Neural cell (in vitro differentiated cells): ENCODE data around the gene BTBD16.

Source experiments
- CTCF ChIP-seq: fragments of 450-650 bp; IDR thresholded peaks from 2 replicates; pipeline ENCODE4 v1.5.1; 2014; ENCODE audit warnings: antibody characterized with exemption, mild to moderate bottlenecking, moderate library complexity; ENCODE audit not compliant: poor library complexity, severe bottlenecking
- EP300 ChIP-seq: fragments of 450-650 bp; conservative IDR thresholded peaks from 2 replicates; pipeline ENCODE4 v1.6.1; 2014; ENCODE audit warnings: antibody characterized with exemption, mild to moderate bottlenecking, moderate library complexity; ENCODE audit not compliant: poor library complexity, severe bottlenecking
- MXI1 ChIP-seq: fragments of 450-650 bp; conservative IDR thresholded peaks from 2 replicates; pipeline ENCODE4 v1.6.1; 2014; ENCODE audit warnings: antibody characterized with exemption, mild to moderate bottlenecking; ENCODE audit not compliant: poor library complexity, severe bottlenecking
- POLR2AphosphoS5 ChIP-seq: IDR thresholded peaks from 2 replicates; pipeline ENCODE4 v1.6.1; 2012
- RAD21 ChIP-seq: fragments of 450-650 bp; conservative IDR thresholded peaks from 2 replicates; pipeline ENCODE4 v1.6.1; 2014; ENCODE audit warnings: antibody characterized with exemption, mild to moderate bottlenecking, moderate library complexity
- SMC3 ChIP-seq: fragments of 450-650 bp; conservative IDR thresholded peaks from 2 replicates; pipeline ENCODE4 v1.6.1; 2014; ENCODE audit warnings: antibody characterized with exemption, mild to moderate bottlenecking, moderate library complexity; ENCODE audit not compliant: poor library complexity
- TAF1 ChIP-seq: IDR thresholded peaks from 2 replicates; pipeline ENCODE4 v1.6.1; 2012; ENCODE audit warnings: low read depth

- TF ChIP-seq CTCF (no peak), POLR2AphosphoS5 (no peak), MXI1 (no peak), SMC3 (no peak), RAD21 (no peak), EP300 (no peak), TAF1 (no peak)
Measured at GRCh38 chr10:122293961-122294380, 22.9 kb downstream of the BTBD16 start.
